ENCODE results near the gene NUDT15. TPM values are rescaled to one million over a fixed set of nuclear protein-coding genes. Genes with fewer than 3 reads are reported as not detected.

Gene NUDT15
- total RNA-seq, 2 donors from 2014 or later: 11.7 to 26.9 TPM

DNA sequence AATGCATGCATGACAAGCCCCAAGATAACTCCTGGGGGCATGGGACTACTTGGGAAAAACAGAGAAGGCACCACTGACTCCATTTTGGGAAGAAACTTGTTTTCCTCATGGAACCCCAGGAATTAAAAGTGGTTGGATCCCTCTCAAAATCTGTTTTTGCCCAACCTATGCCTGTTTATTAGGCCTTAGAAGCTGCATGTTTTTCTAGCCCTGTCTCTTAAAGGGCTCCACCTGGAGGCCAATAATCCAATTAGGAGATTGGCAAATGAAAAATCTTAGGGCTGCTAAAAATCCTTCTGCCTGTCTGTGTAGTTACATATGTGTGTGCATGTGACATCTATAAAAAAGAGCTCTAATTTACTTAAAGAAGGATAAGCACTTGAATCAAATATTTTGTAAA lies 30.5 kb downstream of the NUDT15 start:
- no peaks in the 10 kb centered on the region for H3K4me1 ChIP-seq (replicated peaks)
- H3K9me3 ChIP-seq: no peaks in the 10 kb centered on the region
- no peaks in the 10 kb centered on the region for H3K36me3 ChIP-seq
- no peak overlapping the region for H3K4me3 ChIP-seq
- no peak overlapping the region for H3K27ac ChIP-seq
- DNase-seq (ENCODE audit: low spot score): no peak
- no peaks in the 10 kb centered on the region for H3K27me3 ChIP-seq (replicated peaks; ENCODE audit: insufficient read depth)
- TF ChIP-seq POLR2A (IDR thresholded peaks at IDR 0.05): no peak
- no peak for TF ChIP-seq POLR2AphosphoS5 (IDR thresholded peaks at IDR 0.05)
- TF ChIP-seq, protein P1, sequence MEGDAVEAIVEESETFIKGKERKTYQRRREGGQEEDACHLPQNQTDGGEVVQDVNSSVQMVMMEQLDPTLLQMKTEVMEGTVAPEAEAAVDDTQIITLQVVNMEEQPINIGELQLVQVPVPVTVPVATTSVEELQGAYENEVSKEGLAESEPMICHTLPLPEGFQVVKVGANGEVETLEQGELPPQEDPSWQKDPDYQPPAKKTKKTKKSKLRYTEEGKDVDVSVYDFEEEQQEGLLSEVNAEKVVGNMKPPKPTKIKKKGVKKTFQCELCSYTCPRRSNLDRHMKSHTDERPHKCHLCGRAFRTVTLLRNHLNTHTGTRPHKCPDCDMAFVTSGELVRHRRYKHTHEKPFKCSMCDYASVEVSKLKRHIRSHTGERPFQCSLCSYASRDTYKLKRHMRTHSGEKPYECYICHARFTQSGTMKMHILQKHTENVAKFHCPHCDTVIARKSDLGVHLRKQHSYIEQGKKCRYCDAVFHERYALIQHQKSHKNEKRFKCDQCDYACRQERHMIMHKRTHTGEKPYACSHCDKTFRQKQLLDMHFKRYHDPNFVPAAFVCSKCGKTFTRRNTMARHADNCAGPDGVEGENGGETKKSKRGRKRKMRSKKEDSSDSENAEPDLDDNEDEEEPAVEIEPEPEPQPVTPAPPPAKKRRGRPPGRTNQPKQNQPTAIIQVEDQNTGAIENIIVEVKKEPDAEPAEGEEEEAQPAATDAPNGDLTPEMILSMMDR (IDR thresholded peaks at IDR 0.05): no peak
- intact Hi-C loops (cut with DNase I): no loop called here

DNA sequence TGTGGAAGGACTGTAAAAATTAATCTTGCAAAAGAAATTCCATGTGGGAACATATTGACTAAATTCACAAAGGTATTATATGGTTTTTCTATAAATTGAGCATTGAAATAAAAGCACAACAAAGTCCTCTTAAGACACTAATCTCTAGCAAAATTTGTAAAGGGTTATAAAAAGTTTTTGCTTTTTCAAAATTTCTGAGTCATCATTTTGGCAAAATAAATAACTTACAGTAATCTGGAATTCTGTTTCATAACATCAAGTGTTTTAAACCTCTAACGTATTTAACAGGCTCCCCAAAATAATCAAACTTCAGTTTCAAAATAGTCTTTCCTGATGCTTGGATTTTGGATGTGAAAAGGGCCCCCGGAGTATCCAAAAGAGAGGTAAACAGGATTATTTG lies 31.4 kb downstream of the NUDT15 start:
- Histone ChIP-seq H3K36me3 (no peaks in the 10 kb centered on the region), H3K27me3 (replicated peaks; ENCODE audit: insufficient read depth) (no peaks in the 10 kb centered on the region), H3K4me1 (replicated peaks) (no peaks in the 10 kb centered on the region), H3K27ac (no peak overlapping the region), H3K9me3 (no peaks in the 10 kb centered on the region), H3K4me3 (no peak overlapping the region)
- intact Hi-C loops (cut with DNase I): no loop called here
- no peak for DNase-seq (ENCODE audit: low spot score)
- WGBS: 94% methylated on average over 2 of the region's 2 CpGs
- TF ChIP-seq POLR2AphosphoS5 (IDR thresholded peaks at IDR 0.05) (no peak), POLR2A (IDR thresholded peaks at IDR 0.05) (no peak)
- TF ChIP-seq, protein P1 (IDR thresholded peaks at IDR 0.05): no peak

DNA sequence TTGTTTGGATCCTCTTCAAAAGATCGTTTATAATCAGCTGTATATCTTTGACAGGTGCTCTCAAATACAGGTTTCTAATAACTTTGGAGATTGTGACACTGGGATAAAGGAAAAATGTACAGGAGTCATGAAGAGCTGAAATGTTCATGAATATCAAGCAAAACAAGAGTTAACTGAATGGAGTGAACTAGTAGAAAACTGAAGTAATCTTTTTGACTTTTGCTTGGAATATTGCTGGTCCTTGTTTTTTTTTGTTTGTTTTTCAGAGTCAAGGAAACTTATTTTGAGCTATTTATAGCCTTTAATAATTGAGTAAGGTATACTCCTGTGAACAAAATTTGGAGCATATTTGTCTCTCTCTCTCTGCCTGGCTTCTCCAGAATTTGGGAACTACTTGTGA lies 32.0 kb downstream of the NUDT15 start:
- no peak overlapping the region for H3K4me3 ChIP-seq
- WGBS: 98% methylated on average over 1 of the region's 1 CpG
- no peaks in the 10 kb centered on the region for H3K9me3 ChIP-seq
- no peak for DNase-seq (ENCODE audit: low spot score)
- no peak for TF ChIP-seq POLR2A (IDR thresholded peaks at IDR 0.05)
- TF ChIP-seq, protein P1 (IDR thresholded peaks at IDR 0.05): no peak
- TF ChIP-seq POLR2AphosphoS5 (IDR thresholded peaks at IDR 0.05): no peak
- H3K27me3 ChIP-seq (replicated peaks; ENCODE audit: insufficient read depth): no peaks in the 10 kb centered on the region
- H3K4me1 ChIP-seq (replicated peaks): no peaks in the 10 kb centered on the region
- H3K27ac ChIP-seq: no peak overlapping the region
- H3K36me3 ChIP-seq: no peaks in the 10 kb centered on the region
- intact Hi-C loops (cut with DNase I): no loop called here

DNA sequence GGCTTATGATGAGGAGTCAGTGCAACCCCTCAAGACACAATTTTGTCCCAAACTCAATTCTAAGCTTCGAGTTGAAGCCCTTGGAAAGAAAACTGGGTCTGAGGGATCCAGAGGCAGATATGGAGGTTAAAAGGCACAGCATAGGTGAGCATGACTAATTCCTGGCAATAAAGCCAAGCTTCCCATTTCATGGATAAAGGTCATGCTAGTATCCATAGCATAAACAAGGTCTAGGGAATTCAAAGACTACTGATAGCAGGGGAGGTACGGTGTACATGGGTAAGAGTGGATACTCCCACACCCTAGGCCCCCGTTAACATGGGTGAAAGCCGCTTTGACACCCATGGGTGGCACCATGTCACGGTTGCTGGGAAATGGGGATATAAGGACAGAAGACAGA lies 33.4 kb downstream of the NUDT15 start:
- Histone ChIP-seq H3K4me3 (no peak overlapping the region), H3K27me3 (replicated peaks; ENCODE audit: insufficient read depth) (no peaks in the 10 kb centered on the region), H3K9me3 (no peaks in the 10 kb centered on the region), H3K4me1 (replicated peaks) (no peaks in the 10 kb centered on the region), H3K36me3 (no peaks in the 10 kb centered on the region), H3K27ac (no peak overlapping the region)
- TF ChIP-seq POLR2A (IDR thresholded peaks at IDR 0.05) (no peak), POLR2AphosphoS5 (IDR thresholded peaks at IDR 0.05) (no peak)
- TF ChIP-seq, protein P1 (IDR thresholded peaks at IDR 0.05): no peak
- 90% methylated on average over 5 of the region's 5 CpGs for WGBS
- intact Hi-C loops (cut with DNase I): no loop called here
- no peak for DNase-seq (ENCODE audit: low spot score)

DNA sequence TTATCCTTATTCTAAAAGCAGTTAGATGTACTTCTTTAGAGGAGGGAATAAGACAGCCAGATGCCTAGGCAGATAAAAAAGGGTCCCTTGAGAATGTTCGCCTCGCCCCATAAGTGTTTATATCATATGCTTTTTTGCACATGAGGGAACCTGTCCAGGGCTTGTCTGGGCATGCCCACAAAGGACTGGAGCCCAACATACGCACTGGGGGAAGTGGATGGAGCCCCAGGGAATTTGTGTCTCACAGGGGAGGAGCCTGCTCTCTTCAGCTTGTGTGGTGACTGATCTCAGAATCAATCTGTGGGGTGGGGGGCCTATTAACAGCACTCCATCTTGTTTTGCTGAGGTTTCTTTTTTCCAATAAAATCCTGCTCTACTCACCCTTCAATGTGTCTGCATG lies 34.8 kb downstream of the NUDT15 start:
- H3K27me3 ChIP-seq (replicated peaks; ENCODE audit: insufficient read depth): no peaks in the 10 kb centered on the region
- 96% methylated on average over 3 of the region's 3 CpGs for WGBS
- H3K4me1 ChIP-seq (replicated peaks): no peaks in the 10 kb centered on the region
- DNase-seq (ENCODE audit: low spot score): no peak
- no peaks in the 10 kb centered on the region for H3K9me3 ChIP-seq
- H3K4me3 ChIP-seq: no peak overlapping the region
- TF ChIP-seq POLR2A (IDR thresholded peaks at IDR 0.05): no peak
- intact Hi-C loops (cut with DNase I): no loop called here
- H3K36me3 ChIP-seq: no peaks in the 10 kb centered on the region
- H3K27ac ChIP-seq: no peak overlapping the region

All from prostate gland (tissue), 2 donors.